ENCODE measurements around the gene ABCF2.

ABCF2 gene

DNA sequence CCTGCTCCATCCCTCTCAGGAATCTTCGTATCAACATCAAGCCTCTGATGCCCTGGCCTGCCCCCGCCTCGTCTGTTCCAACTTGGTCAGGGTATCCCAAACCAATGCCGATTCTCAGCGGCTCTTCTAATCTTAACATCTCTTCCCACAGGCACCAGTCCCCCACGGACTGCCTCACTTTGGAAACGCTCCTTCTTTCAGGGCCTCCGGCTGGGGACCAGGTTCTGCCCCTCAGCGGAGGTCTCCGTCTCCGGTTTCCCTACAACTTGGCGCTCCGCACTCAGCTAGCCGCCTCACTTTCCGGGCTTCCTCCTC is 488 bp downstream of the ABCF2 start:
- DNase-seq (ENCODE audit: extremely low read depth in 1 of 2, low read depth in 1 of 2), result no peak

DNA sequence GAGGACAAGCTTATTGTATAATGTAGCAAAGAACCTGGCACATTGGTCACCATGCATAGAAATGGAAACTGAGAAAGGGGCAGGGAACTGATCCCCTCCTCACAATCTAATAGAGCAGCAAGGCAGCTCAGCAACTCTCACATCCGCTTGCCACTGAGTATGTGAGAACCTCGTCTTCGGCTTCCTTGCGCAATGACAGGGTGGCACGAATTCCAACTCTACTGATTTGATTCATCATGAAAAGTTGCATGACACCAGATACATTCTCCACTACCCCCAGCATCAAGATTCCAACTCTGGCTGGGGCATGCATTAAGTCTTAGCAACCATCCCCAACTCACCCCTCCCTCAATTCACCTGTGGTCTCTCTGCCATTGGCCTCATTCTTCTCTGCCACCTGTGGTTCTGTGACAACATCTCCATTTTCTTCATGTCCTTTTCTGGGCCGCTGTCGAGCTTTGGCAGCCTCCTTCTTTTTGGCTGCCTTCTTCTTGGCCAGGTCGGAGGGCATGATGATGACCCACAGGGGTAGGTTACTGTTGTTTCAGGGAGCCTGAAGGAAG is 976 bp downstream of the ABCF2 start:
- DNase-seq (ENCODE audit: extremely low read depth in 1 of 2, low read depth in 1 of 2), result no peak

DNA sequence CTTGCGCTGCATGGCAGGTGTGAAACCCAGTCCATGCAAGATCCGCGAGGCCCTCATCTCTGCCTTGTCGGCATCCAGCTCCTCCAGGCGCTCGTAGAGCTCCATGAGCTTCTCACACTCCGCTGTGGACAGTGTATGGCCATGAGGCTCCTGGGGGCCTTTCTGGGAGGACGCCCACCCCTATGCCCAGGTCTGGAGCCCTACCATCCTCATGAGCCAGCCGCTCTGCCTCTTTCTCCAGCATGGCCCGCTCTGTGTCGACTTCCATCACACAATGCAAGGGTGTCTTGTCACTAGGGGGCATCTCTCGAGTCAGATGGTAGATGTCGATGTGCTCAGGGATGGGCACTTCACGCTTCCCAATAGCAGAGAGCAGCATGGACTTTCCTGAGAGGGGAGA is 3.3 kb downstream of the ABCF2 start:
- no peak for DNase-seq (ENCODE audit: extremely low read depth in 1 of 2, low read depth in 1 of 2)

DNA sequence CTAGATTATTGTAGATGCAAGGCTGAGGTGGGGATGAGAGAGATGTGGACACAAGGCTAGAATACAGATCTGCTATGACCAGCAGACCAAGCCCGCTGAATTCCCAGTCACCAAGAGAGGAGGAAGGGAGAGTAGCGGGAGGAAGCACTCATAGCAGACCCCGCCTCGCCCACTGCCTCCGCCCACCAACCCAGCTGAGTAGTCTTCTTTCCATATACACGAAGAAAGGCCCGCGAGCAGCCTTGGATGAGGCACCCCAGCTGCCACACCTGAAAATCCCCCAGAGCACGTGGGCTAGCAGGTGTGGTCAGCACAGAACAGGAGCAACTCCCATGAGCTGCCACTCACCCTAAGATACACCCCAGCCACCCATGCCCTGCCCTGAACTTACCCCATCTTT is 8.8 kb downstream of the ABCF2 start:
- no peak for DNase-seq (ENCODE audit: extremely low read depth in 1 of 2, low read depth in 1 of 2)

DNA sequence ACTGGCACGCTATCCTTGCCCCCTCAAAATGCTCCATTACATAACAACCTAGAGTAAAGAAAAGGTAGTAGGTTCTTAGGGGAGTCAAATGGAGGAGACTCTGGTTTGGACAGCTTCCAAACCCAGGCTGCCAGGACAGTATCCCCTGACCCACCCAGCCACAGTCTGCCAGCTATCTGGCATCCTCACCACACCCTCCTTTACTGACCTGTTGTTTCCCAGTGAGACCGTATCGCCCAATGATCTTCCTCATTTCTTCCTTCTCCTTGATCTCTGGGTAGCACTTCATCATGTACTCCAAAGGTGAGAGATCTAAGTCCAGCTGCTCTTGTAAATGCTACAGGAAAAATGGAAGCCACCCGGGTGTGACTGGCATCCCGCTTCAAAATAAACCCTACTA is 11.6 kb downstream of the ABCF2 start:
- DNase-seq (ENCODE audit: extremely low read depth in 1 of 2, low read depth in 1 of 2), result no peak

DNA sequence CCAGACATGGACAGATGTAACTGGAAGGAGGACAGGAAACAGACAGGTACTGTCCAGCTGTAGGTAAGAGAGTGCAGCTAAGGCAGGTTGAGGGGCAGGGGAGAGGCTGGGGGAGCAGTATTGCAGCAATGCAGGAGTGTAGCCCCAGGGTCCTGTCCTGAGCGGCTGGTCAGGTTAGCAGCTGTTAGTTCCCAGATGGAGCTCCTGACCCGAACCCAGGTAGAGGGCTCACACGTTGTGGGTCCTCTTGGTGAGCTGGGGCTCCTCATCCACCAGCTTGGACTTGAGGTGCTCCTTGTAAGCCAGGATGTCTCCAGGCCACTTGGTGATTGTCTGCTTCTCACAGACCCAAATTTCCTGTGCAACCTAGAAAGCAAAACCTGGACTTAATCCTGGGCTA is 13.2 kb downstream of the ABCF2 start:
- DNase-seq (ENCODE audit: extremely low read depth in 1 of 2, low read depth in 1 of 2), result no peak

DNA sequence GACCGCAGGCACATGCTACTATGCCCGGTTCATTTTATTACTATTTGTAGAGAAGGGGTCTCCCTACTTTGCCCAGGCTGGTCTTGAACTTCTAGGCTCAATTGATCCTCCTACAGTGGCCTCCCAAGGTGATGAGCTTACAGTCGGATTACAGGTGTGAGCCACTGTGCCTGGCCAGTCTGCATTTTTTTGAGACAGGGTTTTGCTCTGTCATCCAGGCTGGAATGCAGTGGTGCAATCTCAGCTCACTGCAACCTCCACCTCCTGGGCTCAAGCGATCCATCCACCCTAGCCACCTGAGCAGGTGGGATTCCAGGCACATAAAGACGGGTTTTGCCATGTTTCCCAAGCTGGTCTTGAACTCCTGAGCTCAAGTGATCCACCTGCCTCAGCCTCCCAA is 14.4 kb downstream of the ABCF2 start:
- no peak for DNase-seq (ENCODE audit: extremely low read depth in 1 of 2, low read depth in 1 of 2)

DNA sequence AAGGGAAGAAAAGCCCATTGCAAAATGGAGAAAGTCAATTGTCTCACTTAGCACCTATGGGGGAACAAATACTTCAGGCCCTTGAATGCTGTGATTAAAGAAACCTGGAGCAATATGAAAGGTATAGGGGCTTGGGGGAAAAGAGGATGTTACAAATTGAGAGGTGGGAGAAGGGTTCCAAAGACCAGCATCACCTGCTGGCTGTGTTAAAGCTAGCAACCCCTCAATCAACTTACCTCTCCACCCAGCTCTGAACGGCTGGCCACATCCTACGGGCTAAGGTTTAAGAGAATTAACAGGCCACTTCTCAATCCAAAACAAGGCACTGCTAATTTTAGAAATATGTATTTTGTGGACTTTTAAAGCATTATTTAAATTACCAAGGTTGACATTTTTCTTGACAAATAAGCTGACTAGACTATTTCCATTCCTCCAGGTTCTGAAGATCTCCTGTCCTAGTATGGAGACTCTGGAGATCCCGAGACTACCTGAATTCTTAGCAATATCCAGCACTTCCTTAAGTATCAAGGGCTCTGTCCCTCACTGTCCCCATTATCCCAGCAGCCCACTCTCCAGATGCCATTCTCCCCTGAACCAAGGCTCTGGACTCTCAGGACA is 15.7 kb downstream of the ABCF2 start:
- no peak for DNase-seq (ENCODE audit: extremely low read depth in 1 of 2, low read depth in 1 of 2)

DNA sequence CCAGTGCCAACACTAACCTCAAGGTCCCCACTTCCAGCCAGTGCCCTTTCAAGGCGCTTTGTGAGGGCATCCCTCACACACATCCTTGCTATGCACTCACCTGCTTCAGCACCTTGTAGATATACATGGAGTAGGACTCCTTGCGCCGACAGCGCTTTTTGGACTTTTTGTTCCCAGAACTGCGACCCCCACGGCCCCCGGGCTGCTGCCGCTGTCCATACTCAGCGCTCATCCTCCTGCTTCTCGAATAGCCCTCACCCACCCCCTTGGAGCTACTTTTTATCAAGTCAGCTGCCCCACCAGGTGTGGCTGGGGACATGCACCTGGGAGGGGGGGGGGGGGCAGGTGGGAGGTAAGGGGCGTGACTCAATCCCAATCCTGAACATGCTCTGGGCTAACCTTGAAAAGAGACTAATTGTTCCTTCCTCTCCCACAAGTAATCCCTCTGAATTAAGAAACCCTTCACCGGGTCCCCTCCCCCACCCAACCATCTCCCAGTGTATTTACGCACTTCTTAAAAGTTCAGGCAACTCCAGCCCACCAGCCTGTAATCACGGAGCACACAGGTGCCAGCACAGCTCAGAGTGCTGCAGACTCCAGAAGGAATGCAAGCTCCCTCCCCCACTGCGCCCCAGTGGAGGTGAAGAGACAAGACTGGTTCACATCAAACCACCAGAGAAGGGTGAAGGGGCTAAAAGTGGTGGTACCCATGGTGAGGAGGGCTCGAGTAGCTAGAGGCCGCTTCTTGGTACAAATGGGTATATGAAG is 16.7 kb downstream of the ABCF2 start, which contains the start of gene H2BK1:
Gene H2BK1 (minus strand): TSS at position 402 of the 768 bp plus-strand sequence. CDS start 170 bp downstream, at position 232.
- no peak for DNase-seq (ENCODE audit: extremely low read depth in 1 of 2, low read depth in 1 of 2)

DNA sequence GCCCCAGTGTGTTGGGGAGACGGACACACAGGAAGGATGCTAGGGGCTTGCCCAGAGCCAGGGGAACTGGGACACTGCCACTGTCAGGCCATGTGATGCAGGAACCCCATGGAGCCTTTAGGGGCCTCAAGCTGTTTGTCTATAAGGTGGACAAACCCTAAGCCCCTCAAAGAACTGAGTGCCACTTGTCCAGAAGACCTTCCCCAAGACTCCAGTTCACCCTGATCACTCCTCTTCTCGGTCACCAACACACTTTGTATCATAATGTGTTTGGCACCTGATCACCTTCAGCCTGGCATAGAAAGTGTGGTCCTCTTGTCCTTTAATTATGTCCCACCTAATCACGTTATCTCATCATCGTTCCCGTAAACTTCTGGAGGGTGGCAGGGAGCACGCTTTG is 17.4 kb downstream of the ABCF2 start:
- no peak for DNase-seq (ENCODE audit: extremely low read depth in 1 of 2, low read depth in 1 of 2)

DNA sequence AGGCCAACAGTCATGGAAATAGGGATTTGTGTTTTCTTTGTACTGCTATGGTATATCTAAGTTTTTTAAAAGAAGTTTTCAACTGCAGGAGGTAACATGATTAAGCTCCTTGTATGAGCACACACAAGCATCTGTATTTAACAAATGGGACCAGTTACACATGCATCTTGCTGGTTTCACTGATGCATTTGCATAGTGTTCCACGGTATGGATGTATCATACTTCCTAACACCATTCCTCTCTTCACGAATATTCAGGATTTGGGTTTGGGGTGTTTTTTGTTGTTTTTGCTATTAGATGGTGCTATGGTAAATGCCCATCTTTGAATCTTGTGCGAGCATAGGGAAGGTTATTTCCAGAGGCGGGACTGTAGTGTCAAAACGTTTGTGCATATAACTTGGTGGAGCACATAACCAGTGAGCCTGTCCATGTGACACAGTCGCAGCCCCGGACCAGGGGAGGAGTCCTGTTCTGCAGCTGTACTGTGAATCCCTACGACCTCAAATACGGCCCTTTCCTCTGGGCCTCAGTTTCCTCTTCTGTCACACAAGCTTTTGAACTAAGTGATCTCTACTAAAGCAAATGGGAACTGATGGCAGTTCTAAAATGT is 18.6 kb downstream of the ABCF2 start:
- no peak for DNase-seq (ENCODE audit: extremely low read depth in 1 of 2, low read depth in 1 of 2)

DNA sequence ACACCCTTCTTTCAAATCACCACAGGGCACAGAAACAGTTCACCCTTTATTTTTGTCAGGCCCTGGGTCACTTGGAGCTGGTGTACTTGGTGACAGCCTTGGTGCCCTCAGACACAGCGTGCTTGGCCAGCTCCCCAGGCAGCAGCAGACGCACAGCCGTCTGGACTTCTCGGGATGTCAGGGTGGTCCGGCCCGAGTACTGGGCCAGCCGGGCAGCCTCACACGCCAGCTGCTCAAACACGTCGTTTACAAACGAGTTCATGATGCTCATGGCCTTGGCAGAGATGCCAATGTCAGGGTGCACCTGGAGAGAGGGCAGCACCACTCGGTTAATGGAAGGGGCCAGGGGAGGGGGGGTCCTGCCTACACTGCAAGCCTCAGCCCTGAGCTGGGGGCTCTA is 19.2 kb downstream of the ABCF2 start:
- no peak for DNase-seq (ENCODE audit: extremely low read depth in 1 of 2, low read depth in 1 of 2)

DNA sequence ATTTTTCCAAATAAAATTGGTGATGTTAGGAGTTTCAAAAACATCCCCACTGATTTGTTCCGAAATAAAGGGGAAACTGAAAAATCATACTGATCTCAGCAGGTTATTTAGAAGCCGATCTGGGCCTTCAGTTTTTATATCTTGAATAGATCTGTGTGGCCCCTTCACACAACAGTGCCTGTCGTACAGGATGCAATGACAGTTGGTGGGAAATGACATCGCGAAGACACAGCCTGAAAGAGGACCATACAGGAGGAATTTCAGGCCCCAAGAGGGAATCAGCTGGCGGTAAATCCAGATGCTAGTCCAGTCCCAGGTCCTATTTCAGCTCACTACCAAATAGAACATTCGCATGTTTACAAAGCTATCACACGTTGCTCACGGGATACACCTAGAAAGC is 19.7 kb downstream of the ABCF2 start:
- DNase-seq (ENCODE audit: extremely low read depth in 1 of 2, low read depth in 1 of 2), result no peak

DNA sequence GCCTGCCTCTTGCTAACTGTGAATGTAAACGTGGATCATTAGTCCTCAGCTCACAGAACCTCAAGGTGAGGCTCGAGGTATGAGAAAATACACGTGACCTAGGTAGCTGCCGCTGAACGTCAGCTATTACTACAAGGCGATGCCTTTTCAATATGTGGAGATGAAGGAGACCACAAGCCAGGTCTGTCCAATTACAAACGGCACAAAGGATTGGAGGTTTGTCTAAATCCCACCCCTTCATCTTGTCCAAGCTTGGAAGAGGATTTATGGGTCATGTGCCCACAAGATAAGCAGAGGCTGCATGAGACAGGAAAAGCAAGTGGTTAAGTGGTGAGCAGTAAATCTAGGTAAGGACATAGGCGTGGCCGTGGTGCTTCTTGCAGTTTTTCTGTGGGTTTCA is 20.1 kb downstream of the ABCF2 start:
- DNase-seq (ENCODE audit: extremely low read depth in 1 of 2, low read depth in 1 of 2), result no peak

DNA sequence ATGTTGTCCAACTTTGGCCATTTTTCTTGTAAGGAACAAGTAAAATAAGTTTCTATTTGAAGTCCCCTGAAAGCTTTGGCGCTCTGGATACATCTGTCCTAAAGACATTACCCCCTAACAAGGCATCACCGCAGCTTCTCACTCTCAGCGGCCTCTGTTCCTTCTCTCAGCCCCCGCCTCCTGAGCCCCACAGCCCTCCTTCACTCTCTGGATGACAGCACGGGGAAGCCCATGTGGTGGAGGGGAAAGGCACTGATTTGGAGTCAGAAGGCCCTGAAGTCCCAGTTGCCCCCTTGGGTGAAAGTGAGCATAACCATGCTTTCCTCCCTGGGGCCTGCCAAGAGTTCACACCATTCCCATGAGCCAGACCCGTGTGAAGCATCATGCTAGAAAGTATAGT is 21.3 kb downstream of the ABCF2 start:
- DNase-seq (ENCODE audit: extremely low read depth in 1 of 2, low read depth in 1 of 2), result no peak

DNA sequence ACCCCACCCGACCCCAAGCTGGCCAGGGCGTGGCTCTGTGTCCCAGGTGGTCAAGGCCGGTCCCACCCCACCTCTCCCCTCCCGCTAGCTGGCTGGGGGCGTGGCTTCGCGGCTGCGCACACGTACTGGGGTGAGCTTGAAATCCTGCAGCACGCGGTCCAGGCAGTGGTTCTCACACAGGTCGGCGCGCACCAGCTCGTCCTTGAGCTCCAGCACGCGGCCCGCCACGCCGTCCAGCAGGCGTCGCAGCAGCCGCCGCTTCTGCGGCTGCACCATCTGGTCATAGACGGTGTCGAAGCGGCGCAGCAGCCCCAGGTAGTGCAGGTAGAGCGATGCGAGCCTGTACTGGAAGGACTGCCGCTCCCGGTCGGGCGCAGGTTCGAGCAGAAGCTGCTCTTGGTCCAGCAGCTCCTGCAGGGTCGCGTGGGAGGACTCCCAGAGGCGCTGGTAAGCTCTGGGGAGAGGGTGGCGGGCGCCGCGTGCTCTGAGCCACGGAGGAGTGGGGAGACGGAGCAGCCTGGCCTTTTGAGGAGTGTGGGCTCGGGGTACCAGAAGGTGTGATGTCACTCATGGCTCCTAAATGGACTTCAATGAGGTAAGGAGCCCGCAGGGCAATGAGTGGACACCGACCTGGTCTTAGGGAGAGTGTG is 22.5 kb downstream of the ABCF2 start:
- no peak for DNase-seq (ENCODE audit: extremely low read depth in 1 of 2, low read depth in 1 of 2)

DNA sequence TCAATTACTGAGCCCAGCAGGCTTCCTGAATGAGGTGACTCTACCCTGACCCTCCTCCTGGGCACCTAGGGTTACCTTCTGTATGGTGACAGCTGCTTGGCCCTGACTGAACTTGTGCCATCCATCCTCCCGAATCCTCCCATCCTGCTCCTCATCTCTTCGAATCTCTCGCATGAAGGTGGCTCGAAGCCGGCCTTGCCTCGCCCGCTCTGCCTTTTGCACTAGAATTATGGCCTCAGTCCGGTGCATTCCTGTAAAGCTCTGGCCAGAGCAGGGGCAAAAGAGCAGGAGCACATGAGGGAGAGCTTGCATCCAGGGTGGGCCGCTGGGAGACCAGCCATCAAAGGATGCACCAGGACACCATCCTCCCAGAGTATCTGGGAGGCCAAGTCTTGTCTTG is 24.2 kb downstream of the ABCF2 start:
- DNase-seq (ENCODE audit: extremely low read depth in 1 of 2, low read depth in 1 of 2), result no peak

DNA sequence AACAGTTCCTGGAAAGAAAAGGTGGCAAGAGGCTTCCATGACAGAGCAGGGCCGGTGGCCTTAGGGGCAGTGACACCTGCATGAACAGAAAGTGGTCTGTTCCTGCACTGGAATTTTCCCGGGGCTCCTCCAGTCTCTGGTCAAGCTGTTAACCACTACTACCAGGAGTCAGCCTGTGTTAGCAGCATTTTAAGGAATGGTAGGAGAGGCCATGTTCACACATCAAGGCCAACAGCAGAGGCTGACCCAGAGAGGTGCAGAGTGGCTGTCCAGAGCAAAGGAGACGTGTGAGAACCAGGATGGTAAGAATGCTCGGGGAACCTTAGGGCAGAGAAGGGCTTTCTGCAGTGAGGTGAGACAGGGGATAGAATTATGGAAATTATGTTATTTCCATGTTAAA is 25.3 kb downstream of the ABCF2 start:
- no peak for DNase-seq (ENCODE audit: extremely low read depth in 1 of 2, low read depth in 1 of 2)

DNA sequence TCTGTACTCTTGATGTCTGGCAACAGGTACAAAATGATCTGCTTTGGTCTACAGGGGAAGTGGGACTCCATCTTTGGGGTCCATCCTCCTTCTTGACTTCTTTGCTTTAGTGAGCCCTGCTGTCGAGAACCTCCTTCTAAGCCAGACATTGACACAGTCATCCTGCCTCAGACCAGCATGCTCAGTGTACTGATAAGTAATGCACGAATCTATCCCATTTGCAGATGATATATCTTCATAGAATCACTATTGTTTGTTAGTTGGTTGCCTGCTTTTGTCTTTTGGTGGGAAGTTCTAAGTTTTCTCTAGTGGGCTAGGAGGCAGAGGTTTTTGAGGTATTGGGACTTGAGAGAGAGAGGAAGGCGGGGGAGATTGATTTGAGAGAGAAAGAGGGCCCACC is 25.7 kb downstream of the ABCF2 start:
- no peak for DNase-seq (ENCODE audit: extremely low read depth in 1 of 2, low read depth in 1 of 2)

DNA sequence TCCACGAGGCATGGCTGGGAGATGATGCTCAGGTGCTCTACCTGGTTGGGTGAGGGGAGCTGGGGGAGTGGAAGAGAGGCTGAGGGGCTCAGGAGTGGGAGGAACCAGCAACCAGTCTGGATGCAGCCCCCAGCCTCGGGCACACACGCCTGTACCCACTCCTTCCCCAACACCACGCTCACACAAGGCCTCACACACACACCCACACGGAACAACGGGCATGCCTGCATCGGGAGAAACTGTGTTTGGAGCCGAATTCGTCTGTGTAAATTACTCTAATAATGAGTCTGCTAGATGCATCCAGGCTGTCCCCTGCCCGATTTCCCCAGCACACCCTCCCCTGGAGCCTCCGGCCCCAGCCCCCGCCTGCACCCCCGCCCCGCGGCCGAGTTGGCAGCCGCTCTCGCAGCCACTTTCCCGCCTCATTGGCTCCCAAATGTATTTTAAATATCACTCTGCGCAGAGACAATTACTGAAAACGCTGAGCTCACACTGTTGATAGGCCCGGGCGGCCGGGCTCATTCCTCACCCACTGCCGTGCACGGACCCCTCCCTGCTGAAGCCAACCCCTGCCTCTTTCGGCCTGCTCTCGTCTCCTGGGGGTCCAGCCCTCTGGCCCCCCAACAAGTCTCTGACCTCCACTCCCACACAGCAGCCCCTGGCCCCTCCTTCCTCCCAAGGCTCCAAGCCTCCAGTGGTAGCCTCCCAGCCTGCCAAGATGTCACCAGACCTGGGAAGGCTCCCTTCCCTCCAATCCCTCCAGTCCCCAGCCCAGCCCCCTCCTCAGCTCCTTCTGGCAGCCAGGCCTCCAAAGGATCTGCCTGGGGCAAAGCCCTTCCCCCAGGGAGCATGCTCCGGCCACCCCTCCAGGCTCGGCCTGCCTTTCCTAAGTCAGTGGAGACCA is 27.8 kb downstream of the ABCF2 start:
- no peak for DNase-seq (ENCODE audit: extremely low read depth in 1 of 2, low read depth in 1 of 2)

DNA sequence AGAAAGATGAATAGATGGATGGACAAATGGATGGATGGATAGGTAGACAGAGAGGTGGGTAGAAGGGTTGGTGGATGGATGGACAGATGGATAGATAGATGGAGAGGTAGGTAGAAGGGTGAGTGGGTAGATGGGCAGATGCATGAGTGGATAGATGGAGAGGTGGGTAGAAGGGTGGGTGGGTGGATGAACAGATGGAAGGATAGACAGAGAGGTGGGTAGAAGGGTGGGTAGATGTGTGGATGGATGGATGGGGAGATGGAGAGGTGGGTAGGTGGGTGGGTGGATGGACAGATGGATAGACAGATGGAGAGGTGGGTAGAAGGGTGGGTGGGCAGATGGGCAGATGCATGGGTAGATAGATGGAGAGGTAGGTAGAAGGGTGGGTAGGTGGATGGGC is 29.1 kb downstream of the ABCF2 start:
- no peak for DNase-seq (ENCODE audit: extremely low read depth in 1 of 2, low read depth in 1 of 2)

All from stimulated activated CD8-positive, alpha-beta memory T cell treated with anti-CD3 and anti-CD28 coated beads, Interleukin-7, amount 100 ng/mL, for 48 hours (primary cell).